ENCODE data around the gene JPH3.

DNA sequence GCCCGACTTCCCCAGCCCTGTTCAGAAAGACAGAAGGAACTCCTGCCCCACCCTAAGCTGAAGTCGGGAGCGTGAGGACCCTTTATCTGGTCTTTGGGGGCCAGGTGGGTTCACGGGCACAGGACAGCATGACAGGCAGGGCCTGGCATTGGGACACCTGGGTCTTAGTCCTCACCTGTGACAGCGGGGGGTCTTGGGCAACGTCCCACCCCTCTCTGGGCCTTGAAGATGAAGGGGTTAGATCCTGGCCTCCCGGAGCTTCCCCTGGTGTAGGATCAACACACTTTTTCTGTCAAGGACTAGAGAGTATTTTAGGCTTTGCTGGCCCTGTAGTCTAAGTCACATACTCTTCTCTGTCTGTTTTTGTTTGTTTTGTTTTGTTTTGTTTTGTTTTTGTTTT is 65.1 kb downstream of the JPH3 start:
- TF ChIP-seq, protein P1, sequence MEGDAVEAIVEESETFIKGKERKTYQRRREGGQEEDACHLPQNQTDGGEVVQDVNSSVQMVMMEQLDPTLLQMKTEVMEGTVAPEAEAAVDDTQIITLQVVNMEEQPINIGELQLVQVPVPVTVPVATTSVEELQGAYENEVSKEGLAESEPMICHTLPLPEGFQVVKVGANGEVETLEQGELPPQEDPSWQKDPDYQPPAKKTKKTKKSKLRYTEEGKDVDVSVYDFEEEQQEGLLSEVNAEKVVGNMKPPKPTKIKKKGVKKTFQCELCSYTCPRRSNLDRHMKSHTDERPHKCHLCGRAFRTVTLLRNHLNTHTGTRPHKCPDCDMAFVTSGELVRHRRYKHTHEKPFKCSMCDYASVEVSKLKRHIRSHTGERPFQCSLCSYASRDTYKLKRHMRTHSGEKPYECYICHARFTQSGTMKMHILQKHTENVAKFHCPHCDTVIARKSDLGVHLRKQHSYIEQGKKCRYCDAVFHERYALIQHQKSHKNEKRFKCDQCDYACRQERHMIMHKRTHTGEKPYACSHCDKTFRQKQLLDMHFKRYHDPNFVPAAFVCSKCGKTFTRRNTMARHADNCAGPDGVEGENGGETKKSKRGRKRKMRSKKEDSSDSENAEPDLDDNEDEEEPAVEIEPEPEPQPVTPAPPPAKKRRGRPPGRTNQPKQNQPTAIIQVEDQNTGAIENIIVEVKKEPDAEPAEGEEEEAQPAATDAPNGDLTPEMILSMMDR (conservative IDR thresholded peaks at IDR 0.05), result no peak
- no peak for TF ChIP-seq ZFX (IDR thresholded peaks at IDR 0.05)

All from C4-2B (cell line).